ENCODE results near the gene UGT1A9.
A peak's percentile ranks its signal among the peaks of the same experiment; 100 is the strongest.
"Not testable (repeated sequence)": the region's sequence is repeated elsewhere in the genome, so short reads cannot be mapped to it uniquely, and the experiment has no call there.

The UGT1A9 gene

DNA sequence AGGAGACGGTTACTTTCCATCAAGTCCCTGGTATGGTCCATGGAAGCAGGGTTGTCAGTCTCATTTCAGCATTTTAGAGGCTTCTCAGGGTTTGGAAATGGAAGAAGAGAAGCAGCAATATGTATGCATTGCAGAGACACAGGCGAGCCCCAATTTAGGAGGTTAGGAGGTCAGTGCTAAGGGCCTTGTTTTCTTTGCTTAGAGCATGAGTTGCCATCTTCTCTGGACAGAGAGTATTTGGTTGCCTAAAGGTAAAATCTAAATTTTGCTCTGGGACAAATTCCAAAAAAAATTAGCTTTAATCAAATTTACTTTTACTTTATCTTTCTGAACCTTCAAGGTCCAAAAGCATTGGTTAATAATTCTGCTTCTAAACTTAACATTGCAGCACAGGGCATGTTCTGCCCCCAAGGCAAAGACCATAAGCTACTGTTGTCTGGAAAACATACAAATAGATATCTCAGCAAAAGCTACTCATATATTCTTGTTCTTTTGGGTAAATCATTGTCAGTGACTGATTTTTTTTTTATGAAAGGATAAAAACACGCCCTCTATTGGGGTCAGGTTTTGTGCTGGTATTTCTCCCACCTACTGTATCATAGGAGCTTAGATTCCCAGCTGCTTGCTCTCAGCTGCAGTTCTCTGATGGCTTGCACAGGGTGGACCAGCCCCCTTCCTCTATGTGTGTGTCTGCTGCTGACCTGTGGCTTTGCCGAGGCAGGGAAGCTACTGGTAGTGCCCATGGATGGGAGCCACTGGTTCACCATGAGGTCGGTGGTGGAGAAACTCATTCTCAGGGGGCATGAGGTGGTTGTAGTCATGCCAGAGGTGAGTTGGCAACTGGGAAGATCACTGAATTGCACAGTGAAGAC is at the start of gene UGT1A9:
Gene UGT1A9, plus strand, starts transcription at position 609 of the 872 bp plus-strand sequence. Its CDS starts 37 bp downstream, at position 646.
- no peak for FAIRE-seq

DNA sequence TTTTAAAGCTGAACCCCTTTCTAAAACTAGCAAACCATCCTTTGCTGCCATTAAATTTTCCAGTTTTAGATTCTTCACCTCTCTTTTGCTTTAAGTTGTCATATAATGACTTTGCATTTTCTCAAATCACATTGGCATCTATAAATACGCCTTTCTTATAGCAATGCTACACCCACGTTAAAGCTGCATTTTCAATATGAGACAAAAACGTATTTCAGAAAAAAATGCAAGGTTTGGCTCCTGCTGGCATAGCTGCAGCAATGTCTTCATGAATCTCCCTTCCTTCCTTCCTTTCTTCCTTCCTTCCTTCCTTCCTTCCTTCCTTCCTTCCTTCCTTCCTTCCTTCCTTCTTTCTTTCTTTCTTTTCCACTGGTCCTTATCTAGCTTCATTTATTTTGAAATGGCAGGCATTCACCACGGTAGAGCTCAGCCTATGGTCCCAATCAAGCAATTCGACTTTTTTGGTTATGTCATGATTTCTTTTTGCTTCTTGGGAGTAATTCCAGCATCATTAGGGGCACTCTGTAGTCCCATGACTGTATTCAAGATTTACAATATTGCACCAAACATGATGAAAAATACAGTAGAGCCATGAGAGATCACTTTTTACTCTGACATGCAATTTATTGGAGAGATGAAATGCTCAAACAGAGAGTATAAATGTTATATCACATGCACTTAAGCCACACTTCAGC is 44.2 kb upstream of the UGT1A9 start:
- no peak for FAIRE-seq

GRCh38 chr2:233636306-233636705 is 35.4 kb upstream of the UGT1A9 start, which contains the start of gene UGT1A10:
TSS of gene UGT1A10 (plus strand) at chr2:233636448. CDS start at chr2:233636523, 75 bp downstream.
- not testable (repeated sequence) for FAIRE-seq

GRCh38 chr2:233638836-233639235 is 32.9 kb upstream of the UGT1A9 start:
- FAIRE-seq, result peak; percentile 86

- FAIRE-seq, result no peak
Measured at GRCh38 chr2:233639860-233640259, 31.8 kb upstream of the UGT1A9 start.

DNA sequence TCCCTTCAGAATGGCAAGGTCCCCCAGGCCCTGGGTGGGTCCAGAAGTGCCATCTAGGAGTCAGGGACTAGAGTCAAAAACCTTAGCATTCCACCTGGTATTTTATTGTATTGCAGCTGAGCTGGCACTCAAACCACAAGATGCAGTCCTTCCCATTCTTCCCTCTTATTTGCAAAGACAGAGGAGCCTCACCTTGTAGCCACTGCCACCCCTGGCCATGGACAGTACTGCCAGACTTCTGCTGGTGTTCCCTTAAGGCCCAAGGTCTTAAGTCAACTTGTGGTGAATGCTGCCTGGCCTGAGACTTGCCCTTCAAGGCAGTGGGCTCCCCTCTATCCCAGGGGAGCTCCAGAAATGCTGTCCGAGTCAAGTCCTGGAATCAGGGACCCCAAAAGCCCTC is 28.6 kb upstream of the UGT1A9 start:
- FAIRE-seq, result no peak

DNA sequence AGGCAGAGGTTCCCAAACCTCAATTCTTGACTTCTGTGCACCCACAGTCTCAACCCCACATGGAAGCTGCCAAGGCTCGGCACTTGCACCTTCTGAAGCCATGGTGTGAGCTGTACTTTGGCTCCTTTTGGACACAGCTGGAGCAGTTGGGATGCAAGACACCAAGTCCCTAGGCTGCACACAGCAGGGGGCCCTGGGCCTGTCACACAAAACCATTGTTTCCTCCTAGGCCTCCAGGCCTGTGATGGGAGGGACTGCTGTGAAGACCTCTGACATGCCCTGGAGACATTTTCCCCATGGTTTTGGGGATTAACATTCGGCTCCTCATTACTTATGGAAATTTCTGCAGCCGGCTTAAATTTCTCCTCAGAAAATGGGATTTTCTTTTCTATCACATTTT is 25.7 kb upstream of the UGT1A9 start:
- FAIRE-seq, result not testable (repeated sequence)

- FAIRE-seq, result no peak
Measured at GRCh38 chr2:233650981-233651380, 20.7 kb upstream of the UGT1A9 start.

- peak; percentile 80 for FAIRE-seq
Measured at GRCh38 chr2:233651430-233651829, 20.3 kb upstream of the UGT1A9 start.

DNA sequence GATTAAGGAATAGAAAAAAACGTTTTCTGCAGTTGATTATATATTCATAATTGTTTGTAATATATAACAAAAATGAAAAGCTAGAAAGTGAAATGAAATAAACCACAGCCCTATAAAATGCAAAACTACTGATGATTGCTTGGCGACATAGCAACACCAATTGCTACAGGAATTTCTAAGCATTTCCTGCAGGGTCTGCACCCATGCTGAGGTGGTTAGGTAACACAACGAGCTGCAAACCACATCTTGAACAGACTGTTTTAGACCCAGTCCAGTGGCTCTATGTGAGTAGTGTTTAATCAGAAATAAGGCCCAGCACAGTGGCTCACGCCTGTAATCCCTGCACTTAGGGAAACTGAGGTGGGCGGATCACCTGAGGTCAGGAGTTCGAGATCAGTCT is 17.2 kb upstream of the UGT1A9 start:
- no peak for FAIRE-seq

DNA sequence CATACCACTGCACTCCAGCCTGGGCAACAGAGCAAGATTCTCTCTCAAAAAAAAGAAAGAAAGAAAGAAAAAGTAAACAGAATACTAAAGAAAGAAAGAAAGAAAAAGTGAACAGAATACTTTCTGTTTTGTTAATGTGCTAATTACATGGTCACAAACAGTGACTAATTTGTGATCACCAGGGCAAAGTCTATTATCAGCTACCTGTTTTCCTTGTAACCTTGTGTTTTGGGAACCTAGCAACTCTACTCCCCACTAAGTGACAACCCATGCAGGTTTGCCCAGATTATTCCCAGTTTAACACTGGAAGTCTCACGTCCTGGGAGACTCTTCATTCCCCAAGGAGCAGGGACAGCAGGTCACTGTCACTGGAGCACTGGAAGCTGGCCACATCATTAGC is 16.7 kb upstream of the UGT1A9 start:
- FAIRE-seq, result no peak

GRCh38 chr2:233655943-233656342 is 15.8 kb upstream of the UGT1A9 start:
- not testable (repeated sequence) for FAIRE-seq

DNA sequence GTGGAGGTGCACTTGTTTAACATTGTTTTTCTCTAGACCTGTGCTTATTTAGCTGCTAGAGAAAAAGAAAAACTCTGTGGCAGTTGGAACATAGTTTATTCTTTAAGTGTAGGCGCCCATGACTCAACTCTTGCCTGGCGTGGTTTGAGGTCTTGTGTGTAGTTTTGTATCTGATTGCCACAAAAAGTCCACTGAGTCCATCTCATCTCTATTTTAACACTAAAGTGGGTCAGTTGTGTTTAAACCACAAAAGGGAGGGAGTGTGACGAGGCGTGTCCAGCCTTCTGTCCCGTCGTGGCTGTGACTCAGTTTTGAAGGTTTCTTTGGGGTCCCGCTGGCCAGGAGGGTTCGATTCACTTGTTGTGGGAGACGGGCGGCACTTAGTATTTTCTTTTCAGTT is 15.3 kb upstream of the UGT1A9 start:
- FAIRE-seq, result no peak

DNA sequence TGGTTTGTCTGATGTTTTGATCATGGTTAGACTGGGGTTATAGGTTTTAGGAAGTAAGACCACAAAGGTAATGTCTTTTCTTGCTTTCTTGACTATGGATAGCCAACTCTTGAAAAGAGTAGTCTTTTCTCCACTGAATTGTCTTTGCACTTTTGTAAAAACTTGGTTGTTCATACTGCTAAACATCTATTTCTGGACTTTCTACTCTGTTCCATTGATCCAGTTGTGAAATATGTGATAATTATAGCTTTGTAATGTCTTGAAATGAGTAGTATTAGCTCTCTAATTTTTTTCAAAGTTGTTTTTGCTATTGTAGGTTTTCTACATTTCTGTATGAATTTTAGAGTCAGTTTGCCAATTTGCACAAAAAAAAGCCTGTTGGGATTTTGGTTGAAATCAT is 13.1 kb upstream of the UGT1A9 start:
- FAIRE-seq, result no peak

DNA sequence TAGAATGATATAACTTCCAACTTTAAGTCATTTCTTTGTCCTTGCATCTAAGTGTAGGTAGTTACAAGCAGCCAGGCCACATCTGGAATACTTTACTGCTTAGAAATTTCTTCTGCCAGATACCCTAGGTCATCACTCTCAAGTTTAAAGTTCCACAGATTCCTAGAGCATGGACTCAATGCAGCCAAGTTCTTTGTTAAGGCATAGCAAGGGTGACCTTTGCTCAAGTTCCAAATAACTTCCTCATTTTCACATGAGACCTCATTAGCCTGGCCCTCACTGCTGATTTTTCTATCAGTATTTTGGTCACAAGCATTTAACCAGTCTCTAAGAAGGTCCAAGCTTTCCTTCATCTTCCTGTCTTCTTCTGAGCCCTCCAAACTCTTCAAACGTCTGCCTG is 7.8 kb upstream of the UGT1A9 start:
- FAIRE-seq, result no peak

GRCh38 chr2:233668605-233669260 is 3.0 kb upstream of the UGT1A9 start:
- FAIRE-seq, result no peak

DNA sequence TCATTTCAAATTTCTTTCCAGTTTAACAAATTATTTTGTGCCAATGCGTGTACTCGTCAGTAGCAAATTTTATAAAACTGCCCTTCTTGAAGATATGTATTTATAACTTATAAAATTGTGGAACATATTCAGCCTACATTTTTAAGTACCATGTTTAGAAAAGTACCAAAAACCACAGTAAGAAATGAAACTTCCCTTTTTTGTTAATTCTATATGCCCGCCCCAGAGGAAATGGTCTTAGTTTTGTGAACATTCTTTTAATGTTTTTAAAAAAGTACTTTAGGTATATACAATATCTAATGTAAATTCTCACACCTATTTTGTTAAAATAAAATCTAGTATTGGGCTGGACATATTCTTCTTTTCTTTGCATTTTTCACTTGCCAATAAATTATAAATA is 1.2 kb downstream of the UGT1A9 start:
- FAIRE-seq, result no peak

GRCh38 chr2:233673896-233674295 is 2.2 kb downstream of the UGT1A9 start:
- no peak for FAIRE-seq

GRCh38 chr2:233674314-233674713 is 2.6 kb downstream of the UGT1A9 start:
- no peak for FAIRE-seq

DNA sequence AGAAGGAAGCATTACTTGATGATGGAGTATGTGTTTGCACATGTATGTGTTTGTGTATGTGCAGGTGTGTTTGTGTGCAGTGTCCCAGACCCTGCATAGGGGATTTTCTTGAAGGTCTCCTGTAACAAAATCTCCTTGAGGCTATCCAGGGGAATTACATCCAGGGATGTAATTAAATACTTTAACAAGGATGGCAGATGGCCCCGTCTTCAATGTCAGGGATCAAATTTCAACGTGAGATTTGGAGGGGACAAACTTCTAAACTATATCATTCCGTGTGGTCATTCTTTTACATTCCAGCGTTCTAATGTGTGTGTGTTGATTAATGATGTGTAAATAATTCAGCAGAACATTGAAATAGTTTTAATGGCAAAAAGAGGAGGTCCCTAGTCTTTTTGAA is 3.3 kb downstream of the UGT1A9 start:
- no peak for FAIRE-seq

DNA sequence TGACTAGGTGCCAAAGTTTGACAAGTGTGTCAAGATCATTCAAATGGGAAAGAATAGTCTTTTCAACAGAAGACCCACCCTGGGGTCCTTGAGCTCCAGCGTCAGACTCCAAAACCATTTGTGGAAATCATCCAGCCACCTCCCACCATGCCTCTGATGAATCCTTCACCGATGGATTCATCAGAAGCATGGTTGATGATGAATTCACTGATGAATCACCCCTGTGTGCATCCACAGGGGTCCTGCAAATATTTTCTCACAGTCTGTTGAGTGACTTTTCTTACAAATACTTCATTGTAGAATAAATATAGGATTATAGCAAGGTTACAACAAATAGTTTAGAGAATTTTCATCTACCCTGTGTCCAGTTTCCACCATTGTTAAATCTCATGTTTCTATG is 4.3 kb downstream of the UGT1A9 start:
- no peak for FAIRE-seq

- FAIRE-seq, result no peak
Measured at GRCh38 chr2:233679196-233679595, 7.5 kb downstream of the UGT1A9 start.

DNA sequence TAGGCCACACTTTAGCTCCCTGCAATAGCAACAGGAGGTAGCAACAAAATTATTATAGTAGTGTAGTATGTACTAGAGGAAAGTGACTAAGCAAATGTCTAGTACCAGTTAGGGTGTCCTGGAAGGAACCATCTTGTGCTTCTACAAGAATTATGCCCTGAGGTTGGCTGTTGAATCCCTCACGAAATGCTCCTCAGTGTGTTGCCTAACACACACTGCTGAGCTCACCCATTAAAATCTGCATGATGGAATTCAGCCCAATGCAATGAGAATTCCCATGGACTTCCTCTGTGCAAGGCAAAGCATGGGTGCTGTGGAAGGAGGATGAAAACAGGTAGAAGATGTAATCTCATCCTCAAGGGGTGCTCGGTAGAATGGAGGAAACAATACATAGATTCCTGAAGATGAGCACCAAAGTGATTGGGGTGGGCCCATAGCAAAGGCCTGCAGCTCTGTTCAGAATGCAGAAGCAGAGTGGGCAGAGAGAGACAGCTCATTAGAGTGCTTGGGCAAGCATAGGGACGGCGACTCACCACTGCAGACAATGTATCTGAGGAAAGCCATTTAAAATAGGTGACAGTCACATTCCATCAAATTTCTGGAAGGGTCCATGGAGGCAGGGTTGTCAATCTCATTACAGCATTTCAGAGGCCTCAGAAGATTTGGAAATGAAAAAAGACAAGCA is 8.8 kb downstream of the UGT1A9 start:
- no peak for FAIRE-seq

All from colon (tissue), 2 donors.